ENCODE results near the gene NUP210L.

NUP210L gene

DNA sequence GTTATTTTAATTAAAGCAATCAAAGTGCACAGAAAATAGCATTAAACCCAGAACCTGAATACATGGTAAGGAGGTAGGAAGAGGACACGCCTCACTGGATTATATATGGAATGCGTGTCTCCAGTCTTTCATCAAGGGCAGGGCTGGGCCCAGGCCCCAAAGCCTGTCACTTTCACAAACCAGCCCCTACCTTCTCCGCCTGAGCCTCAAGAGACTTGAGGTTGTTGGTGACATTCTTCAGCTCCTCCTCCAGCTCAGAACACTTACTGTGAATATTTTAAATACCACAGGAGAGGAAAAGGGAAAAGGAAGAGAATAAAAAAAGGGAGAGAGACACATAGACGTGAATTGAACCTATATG lies 16.3 kb upstream of the NUP210L start:
- no peak for DNase-seq (ENCODE audit: low read depth)
- H3K4me3 ChIP-seq (ENCODE audit: low read depth, low read length), result no peak overlapping the region
- TF ChIP-seq CTCF (IDR thresholded peaks at IDR 0.05; ENCODE audit: insufficient read depth, low read depth, low read length, missing control alignments), result no peak

DNA sequence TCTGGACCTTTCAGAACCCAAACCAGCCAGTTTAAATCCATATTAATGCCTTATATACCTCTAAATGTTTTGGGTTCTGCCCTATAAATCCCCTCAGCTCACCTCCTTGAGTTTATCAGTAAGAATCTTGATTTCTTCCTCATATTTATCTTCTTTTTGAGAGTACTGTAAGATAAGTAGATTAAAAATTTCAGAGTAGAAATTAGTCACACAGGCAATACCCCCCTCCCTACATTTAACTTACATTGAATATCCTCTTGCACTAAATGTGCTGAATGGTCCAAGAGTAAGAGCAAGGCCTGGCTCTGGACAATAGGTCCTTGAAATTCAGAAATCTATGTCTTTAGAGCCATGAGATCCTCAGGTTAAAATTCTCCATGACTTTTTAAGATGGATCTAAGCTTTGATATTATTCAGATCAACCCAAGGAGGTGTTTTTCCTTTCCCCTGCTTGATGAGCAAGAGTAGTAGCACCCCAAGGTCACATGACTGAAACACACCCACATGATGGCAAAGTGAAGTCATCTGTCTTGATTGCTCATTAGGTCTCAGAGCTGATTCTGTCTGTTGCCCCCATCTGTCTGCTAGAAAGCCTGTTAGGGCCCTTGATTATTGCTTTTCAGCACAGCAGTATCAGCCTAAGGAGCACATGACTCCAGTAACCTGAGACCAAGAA lies 15.8 kb upstream of the NUP210L start:
- no peak for TF ChIP-seq CTCF (IDR thresholded peaks at IDR 0.05; ENCODE audit: insufficient read depth, low read depth, low read length, missing control alignments)

DNA sequence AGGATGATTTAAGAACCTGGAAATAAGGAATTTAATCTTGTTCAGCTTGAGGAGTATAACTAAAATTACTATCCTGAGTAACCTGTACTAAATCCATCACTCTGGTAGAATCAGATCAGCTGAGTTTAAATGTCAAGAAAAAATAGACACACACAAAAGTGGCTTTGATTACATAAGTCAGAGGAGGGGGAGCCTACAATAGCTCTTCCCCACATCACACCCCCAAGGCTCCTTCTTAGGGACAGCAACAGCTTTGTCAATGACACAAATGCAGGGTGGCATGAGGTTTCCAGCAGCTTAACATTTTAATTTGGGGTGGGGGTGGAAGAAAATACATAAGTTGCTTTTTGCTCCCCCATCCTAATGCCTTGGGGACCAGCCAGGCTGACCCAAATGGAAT lies 12.6 kb upstream of the NUP210L start:
- no peak for DNase-seq (ENCODE audit: low read depth)
- no peak overlapping the region for H3K4me3 ChIP-seq (ENCODE audit: low read depth, low read length)
- no peak for TF ChIP-seq CTCF (IDR thresholded peaks at IDR 0.05; ENCODE audit: insufficient read depth, low read depth, low read length, missing control alignments)

More for the DNA sequence above, 15.8 kb upstream of the NUP210L start:
- H3K4me3 ChIP-seq (ENCODE audit: low read depth, low read length), result no peak overlapping the region
- DNase-seq (ENCODE audit: low read depth), result no peak

- TF ChIP-seq CTCF (IDR thresholded peaks at IDR 0.05; ENCODE audit: insufficient read depth, low read depth, low read length, missing control alignments), result no peak
- no peak overlapping the region for H3K4me3 ChIP-seq (ENCODE audit: low read depth, low read length)
- no peak for DNase-seq (ENCODE audit: low read depth)
Measured at GRCh38 chr1:154166207-154166606, 11.3 kb upstream of the NUP210L start.

DNA sequence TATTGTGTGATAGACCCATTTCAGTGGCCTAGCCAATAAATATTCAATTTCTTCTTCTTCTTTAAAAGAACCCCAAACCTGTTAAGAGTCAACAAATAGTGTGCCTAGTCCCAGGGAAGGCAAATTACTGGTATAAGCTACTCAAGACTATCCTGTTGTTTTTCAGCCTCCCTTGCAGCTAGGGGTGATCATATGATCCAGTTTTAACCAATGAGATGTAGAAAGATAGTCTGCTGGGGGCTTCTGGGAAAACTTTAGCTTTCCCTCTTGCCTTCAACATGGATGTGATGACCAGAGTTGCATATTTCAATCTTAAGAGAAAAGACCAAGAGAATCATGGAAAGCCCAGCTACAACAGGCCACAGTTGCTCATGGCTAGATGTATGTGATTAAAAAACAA lies 4.7 kb upstream of the NUP210L start:
- no peak for TF ChIP-seq CTCF (IDR thresholded peaks at IDR 0.05; ENCODE audit: insufficient read depth, low read depth, low read length, missing control alignments)
- DNase-seq (ENCODE audit: low read depth), result no peak
- H3K4me3 ChIP-seq (ENCODE audit: low read depth, low read length), result no peak overlapping the region

DNA sequence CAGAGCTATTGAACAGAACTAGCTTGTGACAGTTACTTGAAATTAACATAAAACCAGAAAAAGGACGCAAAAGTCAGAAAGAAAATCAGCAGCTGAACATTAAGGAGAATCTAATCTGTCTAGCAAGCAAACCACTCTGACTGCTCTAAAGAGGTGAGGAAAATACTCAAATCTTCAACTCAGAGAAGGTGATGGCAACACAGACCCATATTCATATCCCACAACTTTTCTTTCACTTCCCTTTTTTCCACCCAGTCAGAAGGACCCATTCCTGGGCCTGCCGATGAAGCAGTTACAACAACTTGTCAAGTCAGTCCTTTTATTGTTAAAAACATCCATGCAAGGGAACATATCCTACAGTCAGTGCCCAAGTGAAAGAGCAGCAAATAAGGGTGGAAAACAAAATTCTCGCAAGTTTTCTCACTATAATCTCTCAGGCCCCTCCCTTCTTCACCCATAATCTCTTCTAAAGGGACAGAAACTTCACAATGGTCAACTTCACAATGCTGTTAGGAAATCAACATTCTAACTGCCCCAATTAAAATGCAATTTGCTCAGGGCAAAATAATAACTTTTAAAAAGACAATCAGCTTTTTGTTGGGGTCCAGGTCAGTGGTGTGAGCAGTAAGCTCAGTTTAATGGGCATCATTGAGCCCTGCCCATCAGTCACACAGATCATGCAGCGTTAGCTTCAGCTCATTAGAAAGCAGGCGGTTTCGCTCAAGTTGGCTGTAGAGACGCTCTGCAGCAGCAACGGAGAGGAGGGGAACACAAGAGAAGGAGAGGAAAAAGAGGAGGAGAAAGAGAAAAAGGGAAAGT lies 3.6 kb upstream of the NUP210L start:
- TF ChIP-seq CTCF (IDR thresholded peaks at IDR 0.05; ENCODE audit: insufficient read depth, low read depth, low read length, missing control alignments), result no peak
- DNase-seq (ENCODE audit: low read depth), result peak; percentile 51
- H3K4me3 ChIP-seq (ENCODE audit: low read depth, low read length), result no peak overlapping the region
